ENCODE measurements around the gene IFNL3.
"Not testable (repeated sequence)": the region's sequence is repeated elsewhere in the genome, so short reads cannot be mapped to it uniquely, and the experiment has no call there.

DNA sequence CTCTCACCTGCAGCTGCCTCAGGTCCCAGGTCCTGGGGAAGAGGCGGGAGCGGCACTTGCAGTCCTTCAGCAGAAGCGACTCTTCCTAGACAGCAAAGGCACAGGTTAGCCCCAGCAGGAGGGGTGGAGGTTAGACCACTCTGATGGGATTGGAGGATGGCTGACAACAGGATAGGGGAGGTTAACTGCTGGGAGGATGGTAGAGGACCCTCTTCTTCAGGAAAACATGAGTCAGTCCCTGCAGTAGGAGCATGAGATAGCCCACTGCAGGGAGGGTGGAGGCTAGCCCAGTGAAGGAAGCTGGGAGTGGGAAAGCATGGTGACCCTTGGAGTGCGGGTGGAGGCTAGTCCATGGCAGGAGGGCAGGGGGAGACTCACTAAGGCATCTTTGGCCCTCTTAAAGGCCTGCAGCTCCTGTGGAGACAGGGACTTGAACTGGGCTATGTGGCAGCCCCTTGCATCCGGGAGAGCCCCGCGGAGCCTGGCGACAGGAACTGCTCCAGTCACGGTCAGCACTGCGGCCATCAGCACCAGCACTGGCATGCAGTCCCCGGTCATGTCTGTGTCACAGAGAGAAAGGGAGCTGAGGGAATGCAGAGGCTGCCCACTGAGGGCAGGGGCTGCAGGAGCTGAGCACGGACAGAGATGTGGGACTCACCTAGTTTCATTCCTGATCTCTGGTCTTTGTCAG is at the start of gene IFNL3:
- TF ChIP-seq, protein P1, sequence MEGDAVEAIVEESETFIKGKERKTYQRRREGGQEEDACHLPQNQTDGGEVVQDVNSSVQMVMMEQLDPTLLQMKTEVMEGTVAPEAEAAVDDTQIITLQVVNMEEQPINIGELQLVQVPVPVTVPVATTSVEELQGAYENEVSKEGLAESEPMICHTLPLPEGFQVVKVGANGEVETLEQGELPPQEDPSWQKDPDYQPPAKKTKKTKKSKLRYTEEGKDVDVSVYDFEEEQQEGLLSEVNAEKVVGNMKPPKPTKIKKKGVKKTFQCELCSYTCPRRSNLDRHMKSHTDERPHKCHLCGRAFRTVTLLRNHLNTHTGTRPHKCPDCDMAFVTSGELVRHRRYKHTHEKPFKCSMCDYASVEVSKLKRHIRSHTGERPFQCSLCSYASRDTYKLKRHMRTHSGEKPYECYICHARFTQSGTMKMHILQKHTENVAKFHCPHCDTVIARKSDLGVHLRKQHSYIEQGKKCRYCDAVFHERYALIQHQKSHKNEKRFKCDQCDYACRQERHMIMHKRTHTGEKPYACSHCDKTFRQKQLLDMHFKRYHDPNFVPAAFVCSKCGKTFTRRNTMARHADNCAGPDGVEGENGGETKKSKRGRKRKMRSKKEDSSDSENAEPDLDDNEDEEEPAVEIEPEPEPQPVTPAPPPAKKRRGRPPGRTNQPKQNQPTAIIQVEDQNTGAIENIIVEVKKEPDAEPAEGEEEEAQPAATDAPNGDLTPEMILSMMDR (IDR thresholded peaks at IDR 0.05), result not testable (repeated sequence)
- not testable (repeated sequence) for TF ChIP-seq POLR2A, EP300 (IDR thresholded peaks at IDR 0.05)
